ENCODE results near the gene AP5Z1.

DNA sequence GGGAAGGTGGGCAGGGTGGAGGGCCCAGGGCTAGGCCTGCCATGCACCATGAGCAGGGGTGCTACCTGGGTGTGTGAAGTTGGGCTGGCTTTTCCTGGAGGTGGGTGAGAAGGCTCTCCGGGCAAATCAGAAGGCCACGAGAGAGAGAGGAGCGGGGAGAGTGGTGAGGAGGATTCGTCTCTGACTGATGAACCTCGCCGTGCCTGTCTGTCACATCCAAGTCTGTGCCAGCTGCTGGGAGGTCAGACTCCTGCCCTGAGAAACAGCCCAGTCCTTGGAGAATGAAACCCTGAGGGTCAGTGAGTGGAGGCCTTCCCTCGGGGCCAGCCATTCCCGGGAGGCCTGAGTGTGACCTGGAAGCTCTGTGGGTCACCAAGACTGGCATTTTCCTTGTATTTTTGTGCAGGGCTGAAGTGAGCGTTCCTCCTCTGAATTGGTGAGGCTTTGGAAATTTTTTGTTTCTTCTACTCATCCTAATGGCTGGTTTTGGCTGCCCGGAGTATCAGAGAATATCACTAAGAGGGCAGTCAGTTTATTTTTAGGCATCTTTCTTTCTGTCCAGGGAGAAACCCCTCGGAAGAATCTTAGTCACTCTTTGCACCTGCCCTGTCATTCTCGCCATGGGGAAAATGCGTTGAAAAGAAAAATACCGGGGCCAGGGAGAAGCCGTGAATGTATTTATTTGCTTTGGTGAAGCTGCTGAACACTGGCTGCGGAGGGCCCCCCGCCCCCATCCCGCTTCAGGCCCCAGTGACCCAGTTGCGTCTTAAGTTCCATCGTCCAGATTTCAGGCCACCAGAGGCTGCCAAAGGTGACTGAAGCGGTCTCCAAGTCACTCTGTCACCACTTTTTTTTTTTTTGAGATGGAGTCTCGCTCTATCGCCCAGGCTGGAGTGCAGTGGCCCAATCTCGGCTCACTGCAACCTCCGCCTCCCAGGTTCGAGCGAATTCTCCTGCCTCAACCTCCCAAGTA, 6.5 kb upstream of the AP5Z1 start:
- TF ChIP-seq, protein P1, sequence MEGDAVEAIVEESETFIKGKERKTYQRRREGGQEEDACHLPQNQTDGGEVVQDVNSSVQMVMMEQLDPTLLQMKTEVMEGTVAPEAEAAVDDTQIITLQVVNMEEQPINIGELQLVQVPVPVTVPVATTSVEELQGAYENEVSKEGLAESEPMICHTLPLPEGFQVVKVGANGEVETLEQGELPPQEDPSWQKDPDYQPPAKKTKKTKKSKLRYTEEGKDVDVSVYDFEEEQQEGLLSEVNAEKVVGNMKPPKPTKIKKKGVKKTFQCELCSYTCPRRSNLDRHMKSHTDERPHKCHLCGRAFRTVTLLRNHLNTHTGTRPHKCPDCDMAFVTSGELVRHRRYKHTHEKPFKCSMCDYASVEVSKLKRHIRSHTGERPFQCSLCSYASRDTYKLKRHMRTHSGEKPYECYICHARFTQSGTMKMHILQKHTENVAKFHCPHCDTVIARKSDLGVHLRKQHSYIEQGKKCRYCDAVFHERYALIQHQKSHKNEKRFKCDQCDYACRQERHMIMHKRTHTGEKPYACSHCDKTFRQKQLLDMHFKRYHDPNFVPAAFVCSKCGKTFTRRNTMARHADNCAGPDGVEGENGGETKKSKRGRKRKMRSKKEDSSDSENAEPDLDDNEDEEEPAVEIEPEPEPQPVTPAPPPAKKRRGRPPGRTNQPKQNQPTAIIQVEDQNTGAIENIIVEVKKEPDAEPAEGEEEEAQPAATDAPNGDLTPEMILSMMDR (conservative IDR thresholded peaks at IDR 0.05 in 1 of 2, IDR thresholded peaks at IDR 0.05 in 1 of 2; ENCODE audit: low read depth in 1 of 2, low read length in 2 of 2) = no peak
- no peak for TF ChIP-seq EZH2 (IDR thresholded peaks at IDR 0.05; ENCODE audit: low read length, missing control alignments)
